ENCODE results near the gene TGFBR3L.

The TGFBR3L gene

DNA sequence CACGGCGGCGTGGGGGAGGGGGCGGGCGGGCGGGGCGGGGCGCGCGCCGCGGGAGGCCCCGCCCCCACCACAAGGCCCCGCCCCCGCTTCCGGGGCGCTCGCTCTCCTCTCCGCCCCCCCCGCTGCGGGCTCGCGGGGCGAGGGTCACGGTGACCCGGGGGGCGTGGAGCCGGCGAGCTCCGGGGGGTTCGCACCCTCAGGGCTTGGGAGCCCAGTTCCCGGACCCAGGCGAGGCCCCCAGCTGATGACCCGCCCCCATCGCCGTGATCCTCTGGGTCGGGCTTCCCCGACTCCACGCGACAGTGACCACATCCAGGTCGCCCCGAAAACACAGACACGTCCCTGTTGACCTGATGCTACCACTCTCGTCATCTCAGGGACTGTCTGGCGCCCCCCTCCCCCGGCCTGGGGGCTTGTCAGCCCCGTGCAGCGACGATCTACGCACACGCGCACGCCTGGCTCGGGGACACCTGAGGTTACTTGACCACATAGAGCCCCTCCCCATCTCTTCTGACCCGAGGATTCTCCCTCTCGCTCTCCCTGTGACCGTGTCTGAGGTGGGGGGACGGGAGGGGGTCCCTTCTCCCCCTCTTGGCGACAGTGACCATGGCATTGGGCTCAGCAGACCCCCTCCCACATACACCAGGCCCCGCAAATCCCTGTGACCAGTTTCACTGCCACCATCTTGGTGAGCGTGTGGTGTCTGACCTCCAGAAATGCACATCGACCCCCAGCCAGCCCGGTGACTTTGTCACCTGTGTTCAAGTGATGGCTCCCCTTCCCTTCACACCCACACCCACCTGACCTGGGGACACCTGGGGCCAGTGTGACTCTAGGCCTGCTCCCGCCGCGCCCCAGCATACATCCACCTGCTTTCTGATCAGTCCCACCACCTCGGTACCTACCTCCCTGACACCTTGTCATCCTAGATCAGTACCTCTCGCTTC, 10.3 kb upstream of the TGFBR3L start (continued):
- TF ChIP-seq ZNF558 (tag by site-specific recombination; IDR thresholded peaks at IDR 0.05), result no peak
- TF ChIP-seq ZNF629 (tag by site-specific recombination; IDR thresholded peaks at IDR 0.05), result peak; percentile 63; the same call in 1 of the 2 replicates
- TF ChIP-seq, protein P1, sequence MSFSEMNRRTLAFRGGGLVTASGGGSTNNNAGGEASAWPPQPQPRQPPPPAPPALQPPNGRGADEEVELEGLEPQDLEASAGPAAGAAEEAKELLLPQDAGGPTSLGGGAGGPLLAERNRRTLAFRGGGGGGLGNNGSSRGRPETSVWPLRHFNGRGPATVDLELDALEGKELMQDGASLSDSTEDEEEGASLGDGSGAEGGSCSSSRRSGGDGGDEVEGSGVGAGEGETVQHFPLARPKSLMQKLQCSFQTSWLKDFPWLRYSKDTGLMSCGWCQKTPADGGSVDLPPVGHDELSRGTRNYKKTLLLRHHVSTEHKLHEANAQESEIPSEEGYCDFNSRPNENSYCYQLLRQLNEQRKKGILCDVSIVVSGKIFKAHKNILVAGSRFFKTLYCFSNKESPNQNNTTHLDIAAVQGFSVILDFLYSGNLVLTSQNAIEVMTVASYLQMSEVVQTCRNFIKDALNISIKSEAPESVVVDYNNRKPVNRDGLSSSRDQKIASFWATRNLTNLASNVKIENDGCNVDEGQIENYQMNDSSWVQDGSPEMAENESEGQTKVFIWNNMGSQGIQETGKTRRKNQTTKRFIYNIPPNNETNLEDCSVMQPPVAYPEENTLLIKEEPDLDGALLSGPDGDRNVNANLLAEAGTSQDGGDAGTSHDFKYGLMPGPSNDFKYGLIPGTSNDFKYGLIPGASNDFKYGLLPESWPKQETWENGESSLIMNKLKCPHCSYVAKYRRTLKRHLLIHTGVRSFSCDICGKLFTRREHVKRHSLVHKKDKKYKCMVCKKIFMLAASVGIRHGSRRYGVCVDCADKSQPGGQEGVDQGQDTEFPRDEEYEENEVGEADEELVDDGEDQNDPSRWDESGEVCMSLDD (tag by site-specific recombination; IDR thresholded peaks at IDR 0.05), result peak; percentile 47; the same call in 1 of the 2 replicates
- no peak for TF ChIP-seq BCL11A (tag by site-specific recombination; IDR thresholded peaks at IDR 0.05; ENCODE audit: low read depth)
- TF ChIP-seq ZNF184 (tag by site-specific recombination; IDR thresholded peaks at IDR 0.05), result no peak
- no peak for TF ChIP-seq ZNF211 (tag by site-specific recombination; IDR thresholded peaks at IDR 0.05; ENCODE audit: low read depth)
- TF ChIP-seq, protein P2, sequence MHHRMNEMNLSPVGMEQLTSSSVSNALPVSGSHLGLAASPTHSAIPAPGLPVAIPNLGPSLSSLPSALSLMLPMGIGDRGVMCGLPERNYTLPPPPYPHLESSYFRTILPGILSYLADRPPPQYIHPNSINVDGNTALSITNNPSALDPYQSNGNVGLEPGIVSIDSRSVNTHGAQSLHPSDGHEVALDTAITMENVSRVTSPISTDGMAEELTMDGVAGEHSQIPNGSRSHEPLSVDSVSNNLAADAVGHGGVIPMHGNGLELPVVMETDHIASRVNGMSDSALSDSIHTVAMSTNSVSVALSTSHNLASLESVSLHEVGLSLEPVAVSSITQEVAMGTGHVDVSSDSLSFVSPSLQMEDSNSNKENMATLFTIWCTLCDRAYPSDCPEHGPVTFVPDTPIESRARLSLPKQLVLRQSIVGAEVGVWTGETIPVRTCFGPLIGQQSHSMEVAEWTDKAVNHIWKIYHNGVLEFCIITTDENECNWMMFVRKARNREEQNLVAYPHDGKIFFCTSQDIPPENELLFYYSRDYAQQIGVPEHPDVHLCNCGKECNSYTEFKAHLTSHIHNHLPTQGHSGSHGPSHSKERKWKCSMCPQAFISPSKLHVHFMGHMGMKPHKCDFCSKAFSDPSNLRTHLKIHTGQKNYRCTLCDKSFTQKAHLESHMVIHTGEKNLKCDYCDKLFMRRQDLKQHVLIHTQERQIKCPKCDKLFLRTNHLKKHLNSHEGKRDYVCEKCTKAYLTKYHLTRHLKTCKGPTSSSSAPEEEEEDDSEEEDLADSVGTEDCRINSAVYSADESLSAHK (tag by site-specific recombination; IDR thresholded peaks at IDR 0.05), result no peak
- no peak for TF ChIP-seq ZNF600 (tag by site-specific recombination; IDR thresholded peaks at IDR 0.05)
- no peak for TF ChIP-seq ZNF626 (tag by site-specific recombination; IDR thresholded peaks at IDR 0.05)
- no peak for TF ChIP-seq PRDM1 (tag by site-specific recombination; IDR thresholded peaks at IDR 0.05)
- TF ChIP-seq, protein P3, sequence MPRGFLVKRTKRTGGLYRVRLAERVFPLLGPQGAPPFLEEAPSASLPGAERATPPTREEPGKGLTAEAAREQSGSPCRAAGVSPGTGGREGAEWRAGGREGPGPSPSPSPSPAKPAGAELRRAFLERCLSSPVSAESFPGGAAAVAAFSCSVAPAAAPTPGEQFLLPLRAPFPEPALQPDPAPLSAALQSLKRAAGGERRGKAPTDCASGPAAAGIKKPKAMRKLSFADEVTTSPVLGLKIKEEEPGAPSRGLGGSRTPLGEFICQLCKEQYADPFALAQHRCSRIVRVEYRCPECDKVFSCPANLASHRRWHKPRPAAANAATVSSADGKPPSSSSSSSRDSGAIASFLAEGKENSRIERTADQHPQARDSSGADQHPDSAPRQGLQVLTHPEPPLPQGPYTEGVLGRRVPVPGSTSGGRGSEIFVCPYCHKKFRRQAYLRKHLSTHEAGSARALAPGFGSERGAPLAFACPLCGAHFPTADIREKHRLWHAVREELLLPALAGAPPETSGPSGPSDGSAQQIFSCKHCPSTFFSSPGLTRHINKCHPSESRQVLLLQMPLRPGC (tag by site-specific recombination; IDR thresholded peaks at IDR 0.05), result no peak
- TF ChIP-seq ZNF324 (tag by site-specific recombination; IDR thresholded peaks at IDR 0.05), result no peak
- TF ChIP-seq ZNF501 (tag by site-specific recombination; IDR thresholded peaks at IDR 0.05), result no peak
- TF ChIP-seq ZNF138 (tag by site-specific recombination; IDR thresholded peaks at IDR 0.05; ENCODE audit: borderline replicate concordance), result no peak
- TF ChIP-seq SP2 (tag by site-specific recombination; IDR thresholded peaks at IDR 0.05), result peak; percentile 9; the same call in 1 of the 2 replicates
- no peak for TF ChIP-seq ZNF837 (tag by site-specific recombination; IDR thresholded peaks at IDR 0.05)
- TF ChIP-seq KLF9 (tag by site-specific recombination; IDR thresholded peaks at IDR 0.05; ENCODE audit: low read depth), result peak; percentile 86
- TF ChIP-seq ZNF544 (tag by site-specific recombination; IDR thresholded peaks at IDR 0.05), result no peak
- no peak for TF ChIP-seq ZNF391 (tag by site-specific recombination; IDR thresholded peaks at IDR 0.05; ENCODE audit: borderline replicate concordance, low read depth)
- TF ChIP-seq, protein P4, sequence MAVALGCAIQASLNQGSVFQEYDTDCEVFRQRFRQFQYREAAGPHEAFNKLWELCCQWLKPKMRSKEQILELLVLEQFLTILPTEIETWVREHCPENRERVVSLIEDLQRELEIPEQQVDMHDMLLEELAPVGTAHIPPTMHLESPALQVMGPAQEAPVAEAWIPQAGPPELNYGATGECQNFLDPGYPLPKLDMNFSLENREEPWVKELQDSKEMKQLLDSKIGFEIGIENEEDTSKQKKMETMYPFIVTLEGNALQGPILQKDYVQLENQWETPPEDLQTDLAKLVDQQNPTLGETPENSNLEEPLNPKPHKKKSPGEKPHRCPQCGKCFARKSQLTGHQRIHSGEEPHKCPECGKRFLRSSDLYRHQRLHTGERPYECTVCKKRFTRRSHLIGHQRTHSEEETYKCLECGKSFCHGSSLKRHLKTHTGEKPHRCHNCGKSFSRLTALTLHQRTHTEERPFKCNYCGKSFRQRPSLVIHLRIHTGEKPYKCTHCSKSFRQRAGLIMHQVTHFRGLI (tag by site-specific recombination; IDR thresholded peaks at IDR 0.05), result no peak
- peak; percentile 54; the same call in 1 of the 2 replicates for TF ChIP-seq ZEB2 (tag by site-specific recombination; IDR thresholded peaks at IDR 0.05)
- TF ChIP-seq, protein P5, sequence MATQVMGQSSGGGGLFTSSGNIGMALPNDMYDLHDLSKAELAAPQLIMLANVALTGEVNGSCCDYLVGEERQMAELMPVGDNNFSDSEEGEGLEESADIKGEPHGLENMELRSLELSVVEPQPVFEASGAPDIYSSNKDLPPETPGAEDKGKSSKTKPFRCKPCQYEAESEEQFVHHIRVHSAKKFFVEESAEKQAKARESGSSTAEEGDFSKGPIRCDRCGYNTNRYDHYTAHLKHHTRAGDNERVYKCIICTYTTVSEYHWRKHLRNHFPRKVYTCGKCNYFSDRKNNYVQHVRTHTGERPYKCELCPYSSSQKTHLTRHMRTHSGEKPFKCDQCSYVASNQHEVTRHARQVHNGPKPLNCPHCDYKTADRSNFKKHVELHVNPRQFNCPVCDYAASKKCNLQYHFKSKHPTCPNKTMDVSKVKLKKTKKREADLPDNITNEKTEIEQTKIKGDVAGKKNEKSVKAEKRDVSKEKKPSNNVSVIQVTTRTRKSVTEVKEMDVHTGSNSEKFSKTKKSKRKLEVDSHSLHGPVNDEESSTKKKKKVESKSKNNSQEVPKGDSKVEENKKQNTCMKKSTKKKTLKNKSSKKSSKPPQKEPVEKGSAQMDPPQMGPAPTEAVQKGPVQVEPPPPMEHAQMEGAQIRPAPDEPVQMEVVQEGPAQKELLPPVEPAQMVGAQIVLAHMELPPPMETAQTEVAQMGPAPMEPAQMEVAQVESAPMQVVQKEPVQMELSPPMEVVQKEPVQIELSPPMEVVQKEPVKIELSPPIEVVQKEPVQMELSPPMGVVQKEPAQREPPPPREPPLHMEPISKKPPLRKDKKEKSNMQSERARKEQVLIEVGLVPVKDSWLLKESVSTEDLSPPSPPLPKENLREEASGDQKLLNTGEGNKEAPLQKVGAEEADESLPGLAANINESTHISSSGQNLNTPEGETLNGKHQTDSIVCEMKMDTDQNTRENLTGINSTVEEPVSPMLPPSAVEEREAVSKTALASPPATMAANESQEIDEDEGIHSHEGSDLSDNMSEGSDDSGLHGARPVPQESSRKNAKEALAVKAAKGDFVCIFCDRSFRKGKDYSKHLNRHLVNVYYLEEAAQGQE (tag by site-specific recombination; IDR thresholded peaks at IDR 0.05), result no peak
- no peak for TF ChIP-seq ZNF660 (tag by site-specific recombination; IDR thresholded peaks at IDR 0.05)
- no peak for TF ChIP-seq ZNF560 (tag by site-specific recombination; IDR thresholded peaks at IDR 0.05; ENCODE audit: borderline replicate concordance)
- TF ChIP-seq, protein P6, sequence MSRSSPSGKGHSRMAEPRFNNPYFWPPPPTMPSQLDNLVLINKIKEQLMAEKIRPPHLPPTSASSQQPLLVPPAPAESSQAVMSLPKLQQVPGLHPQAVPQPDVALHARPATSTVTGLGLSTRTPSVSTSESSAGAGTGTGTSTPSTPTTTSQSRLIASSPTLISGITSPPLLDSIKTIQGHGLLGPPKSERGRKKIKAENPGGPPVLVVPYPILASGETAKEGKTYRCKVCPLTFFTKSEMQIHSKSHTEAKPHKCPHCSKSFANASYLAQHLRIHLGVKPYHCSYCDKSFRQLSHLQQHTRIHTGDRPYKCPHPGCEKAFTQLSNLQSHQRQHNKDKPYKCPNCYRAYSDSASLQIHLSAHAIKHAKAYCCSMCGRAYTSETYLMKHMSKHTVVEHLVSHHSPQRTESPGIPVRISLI (tag by site-specific recombination; IDR thresholded peaks at IDR 0.05), result no peak
- TF ChIP-seq ZNF658 (tag by site-specific recombination; IDR thresholded peaks at IDR 0.05), result no peak
